Measurements from ENCODE around the gene SLC23A1. TPM values are rescaled to one million over a fixed set of nuclear protein-coding genes. Genes with fewer than 3 reads are reported as not detected.

The SLC23A1 gene
- total and polyA plus RNA-seq, 4 donors, result 0.30 to 4.4 (median 0.79) TPM

- ATAC-seq (ENCODE audit: insufficient read depth, low FRiP score) (no peak), DNase-seq (no peak)
- WGBS, 2 donors, result 85 to 86% methylated on average over 8 of the region's 8 CpGs
- Histone ChIP-seq H3K36me3 (ENCODE audit: control insufficient read depth in 4 of 4, insufficient read depth in 4 of 4, low read length in 4 of 4) (no peaks in the 10 kb centered on the region), H3K9me3 (ENCODE audit: control insufficient read depth in 4 of 4, insufficient read depth in 3 of 4, low read length in 3 of 4) (peaks cover 0 to 2% (median 0%) of the 10 kb centered on the region in 4 donors), H3K27ac (ENCODE audit: low read depth in 1 of 2, low read length in 1 of 2) (peak overlapping the region in 1 of 2 donors; percentile 93), H3K4me1 (ENCODE audit: control insufficient read depth in 5 of 5, insufficient read depth in 5 of 5, low read length in 5 of 5) (peaks cover 0 to 23% (median 0%) of the 10 kb centered on the region in 5 donors), H3K4me3 (no peak overlapping the region), H3K27me3 (ENCODE audit: control insufficient read depth in 3 of 3, insufficient read depth in 3 of 3, low read length in 2 of 3) (peaks cover 0 to 27% (median 17%) of the 10 kb centered on the region in 3 donors), H3K9ac (ENCODE audit: insufficient read depth in 1 of 2, low read length in 2 of 2) (no peak overlapping the region)
- no peak for TF ChIP-seq CTCF (IDR thresholded peaks at IDR 0.05; ENCODE audit: control extremely low read depth, extremely low read depth)
Observed at GRCh38 chr5:139395844-139396640, 12.9 kb upstream of the SLC23A1 start.

DNA sequence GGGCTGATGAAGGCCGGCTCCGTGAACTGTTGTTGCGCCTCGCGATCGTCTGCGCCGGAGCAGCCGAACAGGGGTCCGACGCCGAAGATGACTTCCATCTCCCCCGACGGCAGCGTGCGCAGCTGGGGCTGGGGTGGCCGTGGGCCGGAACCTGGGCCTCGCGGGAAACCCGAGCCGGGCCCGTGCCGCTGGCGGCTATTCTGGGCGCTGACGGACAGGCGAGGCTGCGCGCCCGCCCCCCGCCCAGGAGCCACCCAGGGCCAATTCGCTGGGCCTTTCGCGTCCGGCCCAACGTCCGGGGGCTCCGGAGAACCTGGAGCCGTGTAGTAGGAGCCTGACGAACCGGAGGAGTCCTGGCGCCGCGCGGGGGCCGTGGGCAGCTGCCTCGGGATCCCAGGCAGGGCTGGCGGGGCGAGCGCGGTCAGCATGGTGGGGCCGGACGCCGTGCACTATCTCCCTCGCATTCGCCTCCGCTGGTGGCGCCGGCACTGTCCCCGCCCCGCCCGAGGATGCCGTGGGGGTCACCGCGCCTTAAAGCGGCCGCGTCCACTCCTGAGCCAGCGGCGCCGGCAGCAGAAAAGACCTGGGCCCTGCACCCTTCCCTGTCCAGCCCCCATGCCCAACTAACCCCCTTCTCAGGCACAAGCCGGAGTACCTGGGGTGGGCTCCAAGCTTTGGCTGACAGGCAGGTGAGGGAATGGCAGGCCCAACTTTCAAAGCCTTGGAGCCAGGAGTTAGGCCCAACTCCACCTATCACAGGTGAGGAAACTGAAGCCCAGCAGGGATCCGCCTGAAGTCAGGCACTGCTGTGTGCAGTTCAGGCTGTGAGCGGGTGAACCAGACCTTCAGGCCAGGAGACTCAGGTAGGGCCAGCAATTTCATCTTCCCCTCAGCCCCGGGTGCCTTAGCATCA is 11.8 kb upstream of the SLC23A1 start, which contains the start of gene PROB1:
Gene PROB1, minus strand, starts transcription at position 451 of the 913 bp plus-strand sequence. Its CDS starts 23 bp downstream, at position 428.
- H3K9me3 ChIP-seq (ENCODE audit: control insufficient read depth in 4 of 4, insufficient read depth in 3 of 4, low read length in 3 of 4), result peaks cover 0 to 2% (median 0%) of the 10 kb centered on the region in 4 donors
- no peaks in the 10 kb centered on the region for H3K36me3 ChIP-seq (ENCODE audit: control insufficient read depth in 4 of 4, insufficient read depth in 4 of 4, low read length in 4 of 4)
- H3K27ac ChIP-seq (ENCODE audit: low read depth in 1 of 2, low read length in 1 of 2), result peak within 1 kb of the TSS; percentile 17 to 93
- H3K4me3 ChIP-seq, result peak within 1 kb of the TSS; percentile 14
- peaks cover 0 to 27% (median 17%) of the 10 kb centered on the region in 3 donors for H3K27me3 ChIP-seq (ENCODE audit: control insufficient read depth in 3 of 3, insufficient read depth in 3 of 3, low read length in 2 of 3)
- no peak within 1 kb of the TSS for H3K9ac ChIP-seq (ENCODE audit: insufficient read depth in 1 of 2, low read length in 2 of 2)
- peaks cover 0 to 23% (median 0%) of the 10 kb centered on the region in 5 donors for H3K4me1 ChIP-seq (ENCODE audit: control insufficient read depth in 5 of 5, insufficient read depth in 5 of 5, low read length in 5 of 5)
- WGBS, 2 donors, result 35 to 59% methylated on average over 76 of the region's 76 CpGs
- DNase-seq (peak in 2 of 3 donors; percentile 21 to 24), ATAC-seq (ENCODE audit: insufficient read depth, low FRiP score) (no peak)
- no peak for TF ChIP-seq CTCF (IDR thresholded peaks at IDR 0.05; ENCODE audit: control extremely low read depth, extremely low read depth)

DNA sequence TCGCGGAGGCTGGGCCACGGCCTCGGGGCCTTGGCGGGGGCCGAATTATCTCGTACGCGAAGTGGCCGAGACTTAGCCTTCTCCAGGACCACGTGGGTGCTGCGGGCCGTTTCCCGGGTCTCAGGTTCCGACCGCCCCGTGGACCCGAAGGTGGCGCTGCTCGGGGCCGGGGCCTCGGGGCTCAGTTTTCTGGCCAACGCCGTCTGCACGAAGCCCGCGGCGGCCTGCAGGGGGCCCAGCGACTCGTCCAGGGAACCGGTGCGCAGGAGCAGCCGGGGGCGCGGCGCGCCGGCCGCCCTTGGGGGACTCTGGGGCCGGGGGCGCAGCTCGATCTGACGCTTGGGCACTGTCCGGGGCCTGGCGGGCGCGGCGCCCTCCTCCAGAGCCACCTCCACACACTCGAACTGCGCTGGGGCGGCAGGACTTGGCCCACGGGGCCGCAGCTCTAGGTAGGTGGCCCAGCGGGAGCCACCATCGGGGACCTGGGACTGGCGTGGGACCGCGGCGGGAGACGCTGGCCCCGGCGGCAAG is 11.1 kb upstream of the SLC23A1 start:
- Histone ChIP-seq H3K4me3 (peak overlapping the region; percentile 14), H3K36me3 (ENCODE audit: control insufficient read depth in 4 of 4, insufficient read depth in 4 of 4, low read length in 4 of 4) (no peaks in the 10 kb centered on the region), H3K4me1 (ENCODE audit: control insufficient read depth in 5 of 5, insufficient read depth in 5 of 5, low read length in 5 of 5) (peaks cover 0 to 23% (median 0%) of the 10 kb centered on the region in 5 donors), H3K9ac (ENCODE audit: insufficient read depth in 1 of 2, low read length in 2 of 2) (no peak overlapping the region), H3K9me3 (ENCODE audit: control insufficient read depth in 4 of 4, insufficient read depth in 3 of 4, low read length in 3 of 4) (peaks cover 0 to 2% (median 0%) of the 10 kb centered on the region in 4 donors), H3K27ac (ENCODE audit: low read depth in 1 of 2, low read length in 1 of 2) (peak overlapping the region in 1 of 2 donors; percentile 93), H3K27me3 (ENCODE audit: control insufficient read depth in 3 of 3, insufficient read depth in 3 of 3, low read length in 2 of 3) (peaks cover 0 to 27% (median 17%) of the 10 kb centered on the region in 3 donors)
- peak; percentile 23 to 61 (median 35) for DNase-seq
- peak; percentile 40 for ATAC-seq (ENCODE audit: insufficient read depth, low FRiP score)
- 1 to 16% methylated on average over 56 to 62 of the region's 62 CpGs for WGBS, 2 donors
- peak; percentile 20 for TF ChIP-seq CTCF (IDR thresholded peaks at IDR 0.05; ENCODE audit: control extremely low read depth, extremely low read depth)
